ENCODE results near the gene CCDC188.

Gene CCDC188

GRCh38 chr22:20184501-20185165, 33.8 kb upstream of the CCDC188 start:
- no peak for DNase-seq (ENCODE audit: low read depth in 2 of 2)

DNA sequence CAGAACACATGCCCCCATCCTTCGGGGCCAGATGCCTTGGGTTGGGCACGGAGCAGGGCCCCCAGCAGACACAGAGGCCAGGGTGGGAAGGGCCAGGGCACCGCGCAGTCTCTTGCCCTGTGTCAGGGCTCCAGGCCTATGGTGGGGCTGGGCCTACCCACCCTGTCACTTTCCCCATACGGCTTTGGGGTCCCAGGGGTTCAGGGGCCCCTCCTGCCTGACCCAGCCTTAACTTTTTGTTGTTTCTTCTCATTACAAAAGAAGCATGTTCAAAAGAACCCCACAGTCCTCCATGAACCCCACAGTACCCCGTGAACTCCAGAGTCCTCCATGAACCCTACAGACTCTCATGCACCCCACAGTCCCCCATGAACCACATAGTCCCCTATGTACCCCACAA, 33.0 kb upstream of the CCDC188 start:
- no peak for DNase-seq (ENCODE audit: low read depth in 2 of 2)

- DNase-seq (ENCODE audit: low read depth in 2 of 2), result no peak
Measured at GRCh38 chr22:20183101-20183500, 32.2 kb upstream of the CCDC188 start.

GRCh38 chr22:20182365-20182764, 31.5 kb upstream of the CCDC188 start:
- DNase-seq (ENCODE audit: low read depth in 2 of 2), result no peak

- no peak for DNase-seq (ENCODE audit: low read depth in 2 of 2)
Measured at GRCh38 chr22:20181884-20182236, 31.0 kb upstream of the CCDC188 start.

- DNase-seq (ENCODE audit: low read depth in 2 of 2), result no peak
Measured at GRCh38 chr22:20181194-20181883, 30.5 kb upstream of the CCDC188 start.

- DNase-seq (ENCODE audit: low read depth in 2 of 2), result no peak
Measured at GRCh38 chr22:20180640-20181039, 29.8 kb upstream of the CCDC188 start.

GRCh38 chr22:20180245-20180630, 29.4 kb upstream of the CCDC188 start:
- no peak for DNase-seq (ENCODE audit: low read depth in 2 of 2)

GRCh38 chr22:20179455-20180244, 28.8 kb upstream of the CCDC188 start:
- DNase-seq (ENCODE audit: low read depth in 2 of 2), result no peak

GRCh38 chr22:20178915-20179227, 28.0 kb upstream of the CCDC188 start:
- no peak for DNase-seq (ENCODE audit: low read depth in 2 of 2)

DNA sequence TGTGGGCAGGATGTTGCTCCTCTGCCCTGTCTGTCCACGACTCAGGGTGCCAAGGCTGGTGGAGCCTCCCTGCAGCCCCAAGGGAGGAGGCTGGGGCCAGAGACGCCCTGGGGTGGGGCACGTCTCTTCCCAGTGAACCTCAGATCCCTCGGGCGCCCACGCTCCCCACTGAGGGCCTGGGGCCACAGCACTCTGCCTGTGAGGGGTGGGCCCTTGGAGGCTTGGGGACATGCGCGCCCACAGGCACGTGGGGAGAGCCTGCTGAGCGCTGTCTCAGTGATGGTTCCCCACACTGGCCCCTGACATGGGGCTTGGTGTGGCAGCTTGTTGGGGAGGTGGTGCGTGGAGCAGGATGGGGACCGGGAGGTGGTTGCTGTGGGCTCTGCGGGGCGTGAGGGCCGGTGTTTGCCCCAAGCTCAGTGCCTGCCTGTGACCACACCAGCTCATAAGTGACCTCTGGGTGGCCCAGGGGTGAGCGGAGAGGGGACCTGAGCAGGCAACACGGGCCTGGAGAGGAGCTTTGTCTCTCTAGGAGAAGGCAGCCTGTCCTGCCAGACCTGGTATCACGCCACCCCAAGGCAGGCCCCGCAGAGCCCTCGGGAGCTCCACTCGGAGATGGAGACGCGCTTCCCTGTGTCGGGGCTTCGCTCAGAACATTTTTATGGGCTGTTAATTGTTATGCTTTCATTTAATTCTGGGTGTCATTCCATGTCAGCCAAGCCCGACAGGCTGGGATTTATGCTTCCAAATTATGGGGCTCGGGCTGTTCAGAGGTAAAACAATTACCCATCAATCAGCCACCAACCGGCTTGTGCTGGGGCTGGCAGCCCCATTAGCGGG, 27.4 kb upstream of the CCDC188 start:
- no peak for DNase-seq (ENCODE audit: low read depth in 2 of 2)

- DNase-seq (ENCODE audit: low read depth in 2 of 2), result no peak
Measured at GRCh38 chr22:20177217-20177911, 26.5 kb upstream of the CCDC188 start.

- no peak for DNase-seq (ENCODE audit: low read depth in 2 of 2)
Measured at GRCh38 chr22:20176421-20177085, 25.7 kb upstream of the CCDC188 start.

DNA sequence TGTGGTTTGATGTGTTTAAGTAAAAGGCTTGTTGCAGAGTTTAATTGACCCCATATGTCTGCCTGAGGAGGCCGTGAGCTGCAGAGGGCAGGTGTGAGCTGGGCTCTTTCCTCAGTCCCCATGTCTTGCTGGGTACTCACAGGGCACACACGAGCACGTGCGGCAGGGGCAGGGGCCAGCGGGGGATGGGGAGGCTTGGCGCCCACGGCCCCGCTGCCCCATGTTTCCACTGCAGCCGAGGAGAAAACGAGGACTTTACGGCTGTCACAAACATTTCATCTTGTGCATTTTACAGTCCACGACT, 24.7 kb upstream of the CCDC188 start:
- DNase-seq (ENCODE audit: low read depth in 2 of 2), result no peak

DNA sequence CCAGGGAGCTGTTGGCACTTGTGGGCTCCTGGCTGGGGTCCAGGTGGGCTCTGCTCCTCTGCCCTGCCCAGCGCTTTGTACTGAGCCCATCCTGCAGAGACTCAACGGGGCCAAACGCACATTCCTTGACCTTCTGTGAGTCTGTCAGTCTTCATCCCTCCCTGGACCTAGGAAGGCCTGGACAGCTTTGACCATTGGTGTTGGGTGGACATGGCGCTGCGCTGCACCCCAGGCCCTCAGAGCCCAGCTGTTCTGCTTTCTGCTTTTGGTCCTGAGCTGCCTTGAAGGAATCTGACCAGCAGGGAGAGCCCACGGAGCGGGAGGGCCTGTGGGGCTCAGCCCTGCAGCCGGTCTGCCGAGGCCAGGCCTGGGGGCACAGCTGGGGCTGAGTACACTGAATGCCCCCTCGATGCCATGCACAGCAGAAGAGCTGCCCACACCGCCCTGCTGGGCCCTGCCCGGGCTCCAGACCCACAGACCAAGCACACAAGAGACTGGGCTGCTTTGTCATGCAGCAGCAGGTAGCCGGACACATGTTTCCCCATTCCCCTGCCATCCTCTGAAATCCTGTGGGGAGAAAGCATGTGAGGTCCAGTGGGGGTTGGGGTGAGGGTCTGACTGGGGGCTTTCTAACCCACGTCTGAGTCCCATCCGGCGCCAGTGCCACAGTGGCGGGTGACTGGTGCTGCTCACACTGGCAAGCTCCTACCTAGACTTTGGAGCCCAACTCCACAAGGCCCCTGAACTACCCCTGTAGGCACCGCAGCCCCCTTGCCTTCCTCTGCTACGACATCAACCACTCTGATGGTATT, 24.1 kb upstream of the CCDC188 start:
- DNase-seq (ENCODE audit: low read depth in 2 of 2), result no peak

GRCh38 chr22:20173772-20174171, 22.9 kb upstream of the CCDC188 start:
- DNase-seq (ENCODE audit: low read depth in 2 of 2), result no peak

DNA sequence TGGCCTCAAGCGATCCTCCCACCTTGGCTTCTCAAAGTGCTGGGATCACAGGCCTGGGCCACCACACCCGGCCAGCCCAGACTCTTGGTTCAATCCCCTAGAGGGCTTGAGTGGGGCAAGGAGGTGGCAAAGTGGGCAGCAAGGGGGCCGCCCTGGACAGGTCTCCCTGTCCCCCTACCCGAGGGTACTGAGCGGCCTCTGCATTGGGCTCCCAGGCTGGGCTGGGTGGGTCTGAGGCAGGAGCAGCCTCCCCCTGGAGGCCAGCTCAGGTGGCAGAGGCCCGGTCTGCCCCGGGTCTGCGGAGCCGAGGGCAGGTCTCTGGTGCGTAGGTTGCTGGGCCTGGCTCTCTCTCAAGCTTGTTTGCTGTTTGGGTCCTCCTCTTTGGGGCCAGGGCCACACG, 22.4 kb upstream of the CCDC188 start:
- DNase-seq (ENCODE audit: low read depth in 2 of 2), result no peak

GRCh38 chr22:20172141-20172613, 21.3 kb upstream of the CCDC188 start:
- DNase-seq (ENCODE audit: low read depth in 2 of 2), result no peak

DNA sequence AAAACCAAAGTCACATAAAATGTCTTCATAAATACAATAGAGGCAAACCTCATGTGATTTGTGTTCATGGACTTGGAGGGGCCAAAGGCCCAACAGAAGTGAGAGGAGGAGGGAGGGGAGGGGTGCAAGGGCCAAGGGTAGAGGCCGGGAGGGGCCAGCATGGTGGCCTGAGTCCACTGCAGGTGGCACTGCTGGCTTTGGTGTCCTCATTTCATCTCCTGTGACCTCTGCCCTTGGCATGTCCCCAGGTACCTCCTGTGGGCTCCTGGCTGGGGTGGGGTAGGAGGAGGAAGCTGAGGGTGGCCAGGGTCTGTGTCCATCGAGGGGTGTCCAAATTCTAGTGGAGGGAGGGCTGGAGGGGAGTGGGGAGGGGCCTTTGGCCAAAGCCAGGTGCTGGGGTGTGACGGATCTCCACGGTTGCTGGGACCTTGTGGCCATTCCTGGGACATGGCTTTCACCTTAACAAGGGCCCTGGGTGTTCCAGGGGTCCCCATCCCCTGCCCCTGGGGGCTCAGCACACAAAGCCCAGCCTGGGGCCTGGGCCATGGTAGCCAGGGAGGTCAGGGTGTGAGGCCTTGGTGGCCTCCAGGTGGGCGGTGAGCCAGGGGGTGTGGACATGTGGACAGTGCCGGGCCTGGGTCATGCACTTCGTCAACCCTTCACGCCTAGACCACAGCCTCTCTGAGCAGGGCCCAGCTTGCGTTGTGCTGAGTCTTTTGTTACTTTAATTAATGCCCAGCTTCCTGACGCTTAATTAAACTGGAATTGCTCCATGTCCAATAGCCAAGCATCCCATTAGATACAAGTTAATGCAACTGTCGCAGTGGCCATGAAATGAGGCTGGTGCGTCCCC, 20.7 kb upstream of the CCDC188 start:
- no peak for DNase-seq (ENCODE audit: low read depth in 2 of 2)
